ENCODE data around the gene EMC10. TPM values are rescaled to one million over a fixed set of nuclear protein-coding genes. Genes with fewer than 3 reads are reported as not detected.
A peak's percentile ranks its signal among the peaks of the same experiment; 100 is the strongest.

EMC10 gene
- 73.8 TPM for polyA plus RNA-seq (2012; ENCODE audit: insufficient read length, low read depth)

- TF ChIP-seq POLR2AphosphoS5 (IDR thresholded peaks at IDR 0.05; ENCODE audit: low read depth, low read length) (peak; percentile 79), TAF1 (IDR thresholded peaks at IDR 0.05; ENCODE audit: borderline replicate concordance, insufficient read depth, low read length) (peak; percentile 71; the same call in 1 of the 2 replicates), SIN3A (IDR thresholded peaks at IDR 0.05; ENCODE audit: borderline replicate concordance, insufficient read depth, low read length) (no peak; the same call in 1 of the 2 replicates), REST (IDR thresholded peaks at IDR 0.05; ENCODE audit: insufficient read depth in 1 of 2, low read depth in 2 of 2, low read length in 2 of 2) (0 out of 4 replicates have a peak, but pooled peaks of 1 of the 2 experiments have one; percentile 25), FOXP2 (optimal IDR thresholded peaks at IDR 0.05; ENCODE audit: borderline replicate concordance, extremely low read depth, extremely low read length, insufficient read depth) (peak; percentile 79)
Measured at GRCh38 chr19:50476224-50476906, at the start of gene EMC10, which contains the start of gene GARIN5A. EMC10 (plus strand) TSS chr19:50476507; CDS start chr19:50476545, 38 bp downstream. GARIN5A (minus strand) TSS chr19:50476848; CDS start chr19:50476388, 460 bp downstream.

GRCh38 chr19:50427318-50427925 is 48.9 kb upstream of the EMC10 start:
- TF ChIP-seq POLR2AphosphoS5 (IDR thresholded peaks at IDR 0.05; ENCODE audit: low read depth, low read length): no peak
- no peak for TF ChIP-seq SIN3A (IDR thresholded peaks at IDR 0.05; ENCODE audit: borderline replicate concordance, insufficient read depth, low read length)
- TF ChIP-seq FOXP2 (optimal IDR thresholded peaks at IDR 0.05; ENCODE audit: borderline replicate concordance, extremely low read depth, extremely low read length, insufficient read depth): no peak
- no peak for TF ChIP-seq REST (IDR thresholded peaks at IDR 0.05; ENCODE audit: insufficient read depth in 1 of 2, low read depth in 2 of 2, low read length in 2 of 2)
- no peak for TF ChIP-seq TAF1 (IDR thresholded peaks at IDR 0.05; ENCODE audit: borderline replicate concordance, insufficient read depth, low read length)

- TF ChIP-seq POLR2AphosphoS5 (IDR thresholded peaks at IDR 0.05; ENCODE audit: low read depth, low read length) (no peak), TAF1 (IDR thresholded peaks at IDR 0.05; ENCODE audit: borderline replicate concordance, insufficient read depth, low read length) (no peak), SIN3A (IDR thresholded peaks at IDR 0.05; ENCODE audit: borderline replicate concordance, insufficient read depth, low read length) (no peak), FOXP2 (optimal IDR thresholded peaks at IDR 0.05; ENCODE audit: borderline replicate concordance, extremely low read depth, extremely low read length, insufficient read depth) (no peak), REST (IDR thresholded peaks at IDR 0.05; ENCODE audit: insufficient read depth in 1 of 2, low read depth in 2 of 2, low read length in 2 of 2) (no peak)
Measured at GRCh38 chr19:50427997-50428425, 48.3 kb upstream of the EMC10 start.

- TF ChIP-seq FOXP2 (optimal IDR thresholded peaks at IDR 0.05; ENCODE audit: borderline replicate concordance, extremely low read depth, extremely low read length, insufficient read depth): no peak
- TF ChIP-seq TAF1 (IDR thresholded peaks at IDR 0.05; ENCODE audit: borderline replicate concordance, insufficient read depth, low read length): no peak
- no peak for TF ChIP-seq REST (IDR thresholded peaks at IDR 0.05; ENCODE audit: insufficient read depth in 1 of 2, low read depth in 2 of 2, low read length in 2 of 2)
- no peak for TF ChIP-seq POLR2AphosphoS5 (IDR thresholded peaks at IDR 0.05; ENCODE audit: low read depth, low read length)
- no peak for TF ChIP-seq SIN3A (IDR thresholded peaks at IDR 0.05; ENCODE audit: borderline replicate concordance, insufficient read depth, low read length)
Measured at GRCh38 chr19:50428772-50429463, 47.4 kb upstream of the EMC10 start.
